Measurements from ENCODE around the gene SH3RF2.

The SH3RF2 gene

DNA sequence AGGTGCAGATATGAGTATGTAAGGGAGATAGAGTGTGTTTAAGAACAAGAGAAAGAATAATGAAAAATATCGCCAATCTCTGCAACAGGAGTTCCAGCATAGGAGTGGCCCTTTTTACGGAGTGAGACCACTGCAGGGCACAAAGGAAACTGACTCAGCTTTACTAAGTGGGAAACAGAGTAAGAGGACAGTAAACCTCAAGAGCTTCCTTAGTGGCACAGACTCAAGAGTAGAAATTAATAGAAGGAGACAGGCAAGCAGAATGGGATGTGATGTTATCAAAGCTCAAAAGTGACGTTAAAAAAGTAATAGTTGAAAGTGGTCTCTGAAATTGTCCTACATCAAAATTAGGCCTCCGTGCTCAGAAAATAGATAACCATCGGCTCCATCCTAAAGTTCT lies 2.1 kb upstream of the SH3RF2 start:
- TF ChIP-seq, protein P1, sequence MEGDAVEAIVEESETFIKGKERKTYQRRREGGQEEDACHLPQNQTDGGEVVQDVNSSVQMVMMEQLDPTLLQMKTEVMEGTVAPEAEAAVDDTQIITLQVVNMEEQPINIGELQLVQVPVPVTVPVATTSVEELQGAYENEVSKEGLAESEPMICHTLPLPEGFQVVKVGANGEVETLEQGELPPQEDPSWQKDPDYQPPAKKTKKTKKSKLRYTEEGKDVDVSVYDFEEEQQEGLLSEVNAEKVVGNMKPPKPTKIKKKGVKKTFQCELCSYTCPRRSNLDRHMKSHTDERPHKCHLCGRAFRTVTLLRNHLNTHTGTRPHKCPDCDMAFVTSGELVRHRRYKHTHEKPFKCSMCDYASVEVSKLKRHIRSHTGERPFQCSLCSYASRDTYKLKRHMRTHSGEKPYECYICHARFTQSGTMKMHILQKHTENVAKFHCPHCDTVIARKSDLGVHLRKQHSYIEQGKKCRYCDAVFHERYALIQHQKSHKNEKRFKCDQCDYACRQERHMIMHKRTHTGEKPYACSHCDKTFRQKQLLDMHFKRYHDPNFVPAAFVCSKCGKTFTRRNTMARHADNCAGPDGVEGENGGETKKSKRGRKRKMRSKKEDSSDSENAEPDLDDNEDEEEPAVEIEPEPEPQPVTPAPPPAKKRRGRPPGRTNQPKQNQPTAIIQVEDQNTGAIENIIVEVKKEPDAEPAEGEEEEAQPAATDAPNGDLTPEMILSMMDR (conservative IDR thresholded peaks at IDR 0.05; ENCODE audit: low read length) = no peak
- H3K4me3 ChIP-seq (ENCODE audit: low read length) = no peak overlapping the region
- no peak for DNase-seq (ENCODE audit: low read depth)

DNA sequence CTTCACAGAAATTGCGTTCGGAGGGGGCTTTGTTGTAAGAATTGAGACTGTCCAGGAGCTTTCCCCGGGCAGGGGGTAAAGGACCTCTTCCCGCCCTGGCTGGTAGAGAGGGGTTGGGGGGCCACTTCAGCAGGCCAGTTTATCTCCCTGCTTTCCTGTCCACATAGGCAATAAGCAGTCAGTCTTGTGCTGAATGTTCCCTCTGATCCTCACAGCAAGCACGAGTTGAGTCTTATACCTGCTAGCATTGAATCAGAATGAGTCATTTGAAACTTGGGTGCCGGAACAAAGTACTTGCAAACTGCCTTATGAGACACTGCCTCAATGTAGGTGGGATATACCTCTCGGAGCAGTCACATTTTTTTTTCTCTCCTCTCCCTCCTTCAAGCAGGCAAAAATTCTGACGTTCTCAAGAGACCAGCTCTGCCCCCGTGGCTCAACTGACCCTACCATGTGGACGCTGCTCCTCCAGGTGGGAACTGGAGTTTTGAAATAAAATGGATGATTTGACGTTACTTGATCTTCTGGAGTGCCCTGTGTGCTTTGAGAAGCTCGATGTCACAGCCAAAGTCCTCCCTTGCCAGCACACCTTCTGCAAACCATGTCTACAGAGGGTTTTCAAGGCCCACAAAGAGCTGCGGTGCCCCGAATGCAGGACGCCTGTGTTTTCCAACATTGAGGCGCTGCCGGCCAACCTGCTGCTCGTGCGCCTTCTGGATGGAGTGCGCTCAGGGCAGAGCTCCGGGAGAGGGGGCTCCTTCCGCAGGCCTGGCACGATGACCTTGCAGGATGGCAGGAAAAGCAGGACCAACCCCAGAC lies 1.3 kb downstream of the SH3RF2 start:
- no peak for DNase-seq (ENCODE audit: low read depth)
- no peak overlapping the region for H3K4me3 ChIP-seq (ENCODE audit: low read length)
- TF ChIP-seq, protein P1 (conservative IDR thresholded peaks at IDR 0.05; ENCODE audit: low read length) = no peak

DNA sequence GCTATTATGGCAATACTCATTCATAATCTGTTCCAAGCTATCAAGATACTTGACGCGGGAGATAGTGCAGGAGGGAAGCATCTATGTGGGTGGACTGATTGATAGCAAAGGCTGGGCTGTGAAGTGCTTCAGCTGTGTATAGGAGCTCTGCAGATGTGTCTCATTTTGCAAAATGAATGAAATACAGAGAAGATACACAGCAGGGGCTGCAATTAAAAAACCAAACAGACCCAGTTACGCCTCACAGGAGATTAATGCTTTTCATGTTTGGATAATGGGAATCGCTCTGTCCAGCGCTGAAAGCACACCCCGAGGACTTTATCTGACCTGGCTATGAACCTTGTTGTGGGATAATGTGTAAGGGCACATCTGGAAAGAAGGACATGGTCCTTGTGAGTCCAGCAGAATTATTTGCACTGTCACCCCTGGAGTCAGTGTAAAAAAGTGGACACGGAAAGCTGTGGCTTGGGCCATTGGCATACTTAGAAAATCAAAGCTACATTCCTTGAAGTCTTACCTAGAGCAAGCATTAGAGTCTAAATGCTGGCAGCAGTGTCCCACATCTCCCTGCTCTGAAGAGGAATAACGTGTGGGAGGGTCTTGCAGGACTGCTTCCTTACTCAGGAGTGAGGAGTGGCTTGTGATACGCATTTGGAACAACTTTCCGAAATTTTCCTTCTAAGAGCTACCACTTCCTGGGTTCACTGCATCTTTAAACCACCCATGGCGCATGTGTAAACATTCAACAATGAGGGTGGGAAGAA lies 2.6 kb downstream of the SH3RF2 start:
- DNase-seq (ENCODE audit: low read depth) = no peak
- TF ChIP-seq, protein P1 (conservative IDR thresholded peaks at IDR 0.05; ENCODE audit: low read length) = no peak
- H3K4me3 ChIP-seq (ENCODE audit: low read length) = no peak overlapping the region

DNA sequence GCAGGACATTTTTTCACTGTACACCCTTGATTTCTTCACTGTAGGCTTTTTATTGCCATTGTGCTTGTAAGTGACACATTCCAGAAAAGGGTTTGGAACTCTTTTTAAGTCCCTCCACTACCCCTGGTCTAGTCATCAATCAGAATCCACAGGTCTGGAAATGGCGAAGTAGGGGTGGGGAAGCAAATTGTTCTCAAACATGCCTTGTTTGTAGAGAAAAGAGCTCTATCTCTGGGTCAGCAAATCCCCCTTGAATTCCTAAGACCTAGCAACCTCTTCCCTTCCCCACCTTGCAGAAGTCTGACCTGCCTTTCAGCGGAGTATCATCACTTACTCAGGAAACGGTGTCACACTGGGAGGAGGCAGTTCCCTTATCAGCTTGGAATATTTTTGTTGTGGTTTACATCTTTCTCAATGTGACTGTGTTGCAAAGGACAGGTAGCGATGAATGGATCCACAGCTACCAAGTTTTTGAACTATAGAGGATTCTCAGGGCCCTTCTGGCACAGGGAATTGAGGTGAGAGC lies 3.2 kb downstream of the SH3RF2 start:
- no peak overlapping the region for H3K4me3 ChIP-seq (ENCODE audit: low read length)
- TF ChIP-seq, protein P1 (conservative IDR thresholded peaks at IDR 0.05; ENCODE audit: low read length) = no peak
- no peak for DNase-seq (ENCODE audit: low read depth)

DNA sequence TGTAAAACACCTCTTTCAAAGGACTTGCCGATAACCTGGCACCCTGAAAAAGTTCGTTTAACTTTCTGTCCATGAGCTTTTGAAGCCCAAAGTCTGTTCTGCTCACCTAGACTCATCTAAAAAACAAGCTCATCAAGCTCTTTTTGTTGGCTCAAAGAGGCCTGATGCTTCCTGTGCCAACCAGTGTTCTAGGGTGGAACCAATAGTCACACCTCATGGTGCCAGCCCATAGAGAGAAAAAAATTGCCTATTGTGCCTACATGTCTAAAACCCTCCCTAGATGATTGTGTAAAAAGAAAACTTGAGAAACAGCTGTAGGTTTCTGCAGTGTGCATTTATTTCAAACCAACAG lies 4.7 kb downstream of the SH3RF2 start:
- TF ChIP-seq, protein P1 (conservative IDR thresholded peaks at IDR 0.05; ENCODE audit: low read length) = no peak
- DNase-seq (ENCODE audit: low read depth) = no peak

DNA sequence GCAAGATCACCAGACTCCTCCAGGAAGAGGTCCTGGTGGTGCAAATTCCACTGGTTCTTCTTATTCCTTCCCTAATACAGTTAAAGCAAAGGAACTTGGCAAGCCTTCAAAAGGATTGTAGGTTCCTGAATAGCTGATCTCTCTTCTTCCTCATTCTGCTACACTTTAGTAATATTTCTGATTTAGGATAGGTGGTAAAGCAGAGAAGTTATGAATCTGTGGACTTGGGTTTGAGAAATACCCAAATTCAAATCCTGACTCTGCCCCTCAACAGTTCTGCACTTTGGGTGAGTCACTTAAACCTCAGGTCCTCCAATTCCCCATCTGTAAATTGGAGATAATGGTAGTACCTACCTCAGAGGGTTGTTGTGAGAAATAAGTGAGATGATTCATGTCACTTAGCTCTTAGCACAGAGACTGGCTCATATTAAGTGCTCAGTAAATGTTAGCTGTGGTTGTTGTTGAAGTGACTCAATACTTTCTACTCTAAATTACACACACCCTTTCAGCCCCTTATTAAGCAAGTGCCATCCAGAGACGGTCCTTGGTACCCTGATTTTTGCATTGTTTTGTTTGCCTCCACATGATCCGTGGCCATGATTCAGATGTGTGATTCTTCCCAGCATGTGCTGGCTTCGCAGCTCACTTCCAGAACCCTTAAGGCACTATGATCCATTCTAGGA lies 5.2 kb downstream of the SH3RF2 start:
- DNase-seq (ENCODE audit: low read depth) = peak; percentile 37
- TF ChIP-seq, protein P1 (conservative IDR thresholded peaks at IDR 0.05; ENCODE audit: low read length) = no peak
- H3K4me3 ChIP-seq (ENCODE audit: low read length) = no peak overlapping the region

More for the DNA sequence above, 4.7 kb downstream of the SH3RF2 start:
- no peak overlapping the region for H3K4me3 ChIP-seq (ENCODE audit: low read length)

Data from AG10803 (cell line).